Measurements from ENCODE around the gene ZG16.

- TF ChIP-seq CTCF (IDR thresholded peaks at IDR 0.05; ENCODE audit: borderline replicate concordance, extremely low read depth, low read length, poor library complexity, severe bottlenecking), result no peak
- TF ChIP-seq EZH2 (IDR thresholded peaks at IDR 0.05; ENCODE audit: borderline replicate concordance, low read depth, low read length, severe bottlenecking), result no peak
Measured at GRCh38 chr16:29767062-29767461, 11.0 kb upstream of the ZG16 start.

Data from DND-41 (cell line).